MM.1S (cell line): ENCODE data around the gene PKP4.

Experiments
- DNase-seq: peaks from one replicate; pipeline ENCODE4 v3.0.0-alpha.2; 2015
- H2AFZ ChIP-seq: fragments of 300-600 bp; sonication (generic); 2 replicates; pipeline ENCODE4 v1.6.0; 2016; ENCODE audit warnings: antibody characterized with exemption, low read length
- H3F3A ChIP-seq: fragments of 300-600 bp; sonication (generic); 2 replicates; pipeline ENCODE4 v1.6.1; 2016; ENCODE audit warnings: mild to moderate bottlenecking, antibody characterized with exemption, low read length, moderate library complexity, mixed read lengths; ENCODE audit not compliant: insufficient read depth
- H3K27ac ChIP-seq: fragments of 300-600 bp; sonication (generic); 2 replicates; pipeline ENCODE4 v1.5.1; 2016; ENCODE audit warnings: mild to moderate bottlenecking, low read length
- H3K27me3 ChIP-seq: fragments of 300-600 bp; sonication (generic); replicated peaks from 2 replicates; pipeline ENCODE4 v1.6.0; 2016; ENCODE audit warnings: low read length; ENCODE audit not compliant: insufficient read depth
- H3K36me3 ChIP-seq: fragments of 300-600 bp; sonication (generic); replicated peaks from 2 replicates; pipeline ENCODE4 v1.6.1; 2016; ENCODE audit warnings: mild to moderate bottlenecking, low read length, mixed read lengths; ENCODE audit not compliant: insufficient read depth
- H3K4me1 ChIP-seq: fragments of 300-600 bp; sonication (generic); 2 replicates; pipeline ENCODE4 v1.6.1; 2016; ENCODE audit warnings: low read length, mixed read lengths
- H3K4me2 ChIP-seq: fragments of 300-600 bp; sonication (generic); 2 replicates; pipeline ENCODE4 v1.6.0; 2016; ENCODE audit warnings: low read depth, low read length
- H3K4me3 ChIP-seq: fragments of 300-600 bp; sonication (generic); 2 replicates; pipeline ENCODE4 v1.5.1; 2016; ENCODE audit warnings: low read length, mixed read lengths
- H3K79me2 ChIP-seq: fragments of 300-600 bp; sonication (generic); 2 replicates; pipeline ENCODE4 v1.6.1; 2016; ENCODE audit warnings: mixed run types, low read length, mixed read lengths
- H3K9ac ChIP-seq: fragments of 300-600 bp; sonication (generic); 2 replicates; pipeline ENCODE4 v1.6.1; 2016; ENCODE audit warnings: low read length, mixed read lengths
- H3K9me2 ChIP-seq: fragments of 300-600 bp; sonication (generic); replicated peaks from 2 replicates; pipeline ENCODE4 v1.6.1; 2016; ENCODE audit warnings: mild to moderate bottlenecking, low read length, mixed read lengths; ENCODE audit not compliant: insufficient read depth
- H3K9me3 ChIP-seq: fragments of 300-600 bp; sonication (generic); replicated peaks from 2 replicates; pipeline ENCODE4 v1.6.1; 2016; ENCODE audit warnings: mild to moderate bottlenecking, low read length, mixed read lengths; ENCODE audit not compliant: insufficient read depth
- H4K20me1 ChIP-seq: fragments of 300-600 bp; sonication (generic); 2 replicates; pipeline ENCODE4 v1.6.1; 2016; ENCODE audit warnings: mild to moderate bottlenecking, low read length, moderate library complexity, mixed read lengths; ENCODE audit not compliant: insufficient read depth
- EZH2 ChIP-seq: fragments of 300-600 bp; sonication (generic); optimal IDR thresholded peaks from 2 replicates; pipeline ENCODE3; 2017; ENCODE audit warnings: low read depth, mild to moderate bottlenecking, antibody characterized with exemption, low read length, mixed read lengths
- EZH2phosphoT487 ChIP-seq: fragments of 300-600 bp; sonication (generic); IDR thresholded peaks from 2 replicates; pipeline ENCODE4 v1.6.1; 2018; ENCODE audit warnings: antibody characterized with exemption, low read length
- TF ChIP-seq, protein P1 (sequence below): fragments of 300-600 bp; sonication (generic); IDR thresholded peaks from 2 replicates; pipeline ENCODE4 v1.5.1; 2016; ENCODE audit warnings: antibody characterized with exemption, low read length, mixed read lengths

Gene PKP4

DNA sequence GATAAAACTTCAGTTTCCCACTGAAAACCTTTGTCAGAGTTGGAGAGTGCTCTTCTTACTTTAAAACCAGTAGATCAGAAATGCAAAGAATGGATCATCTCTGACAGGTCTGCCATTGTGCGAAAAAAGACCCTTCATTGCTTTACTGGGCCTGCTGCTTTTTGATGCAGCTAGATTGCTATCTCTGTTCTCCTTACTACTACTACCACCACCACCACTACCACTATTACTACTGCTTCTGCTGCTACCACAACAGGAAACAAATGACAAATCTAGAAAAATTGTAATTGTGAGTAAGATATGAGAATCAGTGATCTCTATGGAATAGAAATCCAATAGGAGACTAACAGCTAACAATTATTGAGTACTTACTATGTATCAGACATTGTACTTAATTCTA, 85.8 kb downstream of the PKP4 start:
- Histone ChIP-seq H2AFZ (no peak overlapping the region), H3K36me3 (0 out of 2 replicates have a peak, but pooled peaks cover 3% of the 10 kb centered on the region), H3K4me3 (no peak overlapping the region), H4K20me1 (no peaks in the 10 kb centered on the region), H3K9me2 (no peaks in the 10 kb centered on the region), H3K9me3 (no peaks in the 10 kb centered on the region), H3K4me1 (peaks cover 36% of the 10 kb centered on the region), H3K27ac (no peak overlapping the region), H3K4me2 (no peak overlapping the region), H3F3A (peaks cover 17% of the 10 kb centered on the region), H3K27me3 (no peaks in the 10 kb centered on the region), H3K79me2 (0 out of 2 replicates have a peak, but pooled peaks cover 3% of the 10 kb centered on the region), H3K9ac (no peak overlapping the region)
- no peak for DNase-seq
- no peak for TF ChIP-seq EZH2phosphoT487
- no peak for TF ChIP-seq EZH2
- TF ChIP-seq, protein P1, sequence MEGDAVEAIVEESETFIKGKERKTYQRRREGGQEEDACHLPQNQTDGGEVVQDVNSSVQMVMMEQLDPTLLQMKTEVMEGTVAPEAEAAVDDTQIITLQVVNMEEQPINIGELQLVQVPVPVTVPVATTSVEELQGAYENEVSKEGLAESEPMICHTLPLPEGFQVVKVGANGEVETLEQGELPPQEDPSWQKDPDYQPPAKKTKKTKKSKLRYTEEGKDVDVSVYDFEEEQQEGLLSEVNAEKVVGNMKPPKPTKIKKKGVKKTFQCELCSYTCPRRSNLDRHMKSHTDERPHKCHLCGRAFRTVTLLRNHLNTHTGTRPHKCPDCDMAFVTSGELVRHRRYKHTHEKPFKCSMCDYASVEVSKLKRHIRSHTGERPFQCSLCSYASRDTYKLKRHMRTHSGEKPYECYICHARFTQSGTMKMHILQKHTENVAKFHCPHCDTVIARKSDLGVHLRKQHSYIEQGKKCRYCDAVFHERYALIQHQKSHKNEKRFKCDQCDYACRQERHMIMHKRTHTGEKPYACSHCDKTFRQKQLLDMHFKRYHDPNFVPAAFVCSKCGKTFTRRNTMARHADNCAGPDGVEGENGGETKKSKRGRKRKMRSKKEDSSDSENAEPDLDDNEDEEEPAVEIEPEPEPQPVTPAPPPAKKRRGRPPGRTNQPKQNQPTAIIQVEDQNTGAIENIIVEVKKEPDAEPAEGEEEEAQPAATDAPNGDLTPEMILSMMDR = no peak

DNA sequence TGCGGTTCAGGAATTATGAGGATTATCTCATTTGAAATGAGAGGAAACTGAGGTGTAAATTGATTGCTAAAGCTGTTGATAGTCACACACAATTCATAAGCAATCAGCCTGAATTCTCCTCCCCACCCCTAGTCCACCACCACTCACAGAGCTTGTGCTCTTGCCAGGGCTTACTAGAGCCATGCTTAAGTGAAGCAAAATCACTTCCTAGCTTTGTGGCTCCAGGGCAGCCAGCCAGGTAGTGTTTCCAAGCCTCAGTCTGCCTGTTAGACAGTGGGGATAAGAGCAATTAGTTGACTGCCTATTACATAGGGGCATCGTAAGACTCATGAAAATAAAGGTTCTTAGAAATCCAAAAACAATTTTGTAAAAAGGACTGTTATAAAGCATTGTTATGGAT, 87.2 kb downstream of the PKP4 start:
- Histone ChIP-seq H3K9ac (no peak overlapping the region), H3K9me2 (no peaks in the 10 kb centered on the region), H3F3A (peaks cover 17% of the 10 kb centered on the region), H3K27ac (no peak overlapping the region), H3K9me3 (no peaks in the 10 kb centered on the region), H3K4me1 (peaks cover 37% of the 10 kb centered on the region), H4K20me1 (no peaks in the 10 kb centered on the region), H3K4me2 (no peak overlapping the region), H3K4me3 (no peak overlapping the region), H3K27me3 (no peaks in the 10 kb centered on the region), H3K79me2 (0 out of 2 replicates have a peak, but pooled peaks cover 3% of the 10 kb centered on the region), H3K36me3 (0 out of 2 replicates have a peak, but pooled peaks cover 3% of the 10 kb centered on the region), H2AFZ (no peak overlapping the region)
- TF ChIP-seq, protein P1 = no peak
- TF ChIP-seq EZH2 = no peak
- TF ChIP-seq EZH2phosphoT487 = no peak
- DNase-seq = no peak

DNA sequence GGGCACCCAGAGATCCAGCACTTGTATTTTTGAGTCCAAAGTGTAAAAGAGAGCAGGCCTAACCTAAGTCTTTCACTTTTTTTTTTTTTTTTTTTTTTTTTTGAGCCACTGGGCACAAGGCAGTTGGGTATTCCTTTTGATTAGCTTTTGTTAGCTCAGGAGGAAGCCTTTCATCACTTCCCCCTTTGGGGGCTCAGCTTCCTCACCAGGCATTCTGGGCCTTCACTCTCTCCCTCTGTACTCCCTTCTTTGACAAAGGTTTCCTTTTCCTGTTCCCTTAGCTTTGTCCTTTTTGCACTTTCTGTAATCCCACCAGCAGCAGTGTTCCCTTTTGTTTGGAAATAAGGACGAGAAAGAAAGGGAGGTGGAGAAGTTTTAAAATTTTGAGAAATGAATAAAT, 88.2 kb downstream of the PKP4 start:
- Histone ChIP-seq H3K4me1 (peaks cover 37% of the 10 kb centered on the region), H3K9ac (no peak overlapping the region), H2AFZ (no peak overlapping the region), H3K36me3 (no peaks in the 10 kb centered on the region), H3K79me2 (0 out of 2 replicates have a peak, but pooled peaks cover 3% of the 10 kb centered on the region), H3F3A (peaks cover 17% of the 10 kb centered on the region), H3K9me3 (no peaks in the 10 kb centered on the region), H3K4me2 (0 out of 2 replicates have a peak overlapping the region, but pooled peaks have one; percentile 81), H3K27ac (no peak overlapping the region), H3K27me3 (no peaks in the 10 kb centered on the region), H4K20me1 (no peaks in the 10 kb centered on the region), H3K4me3 (no peak overlapping the region), H3K9me2 (no peaks in the 10 kb centered on the region)
- TF ChIP-seq EZH2 = no peak
- TF ChIP-seq EZH2phosphoT487 = no peak
- TF ChIP-seq, protein P1 = no peak
- DNase-seq = no peak
